OCI-LY7 (cell line): ENCODE data around the gene NBEA. TPM values are rescaled to one million over a fixed set of nuclear protein-coding genes. Genes with fewer than 3 reads are reported as not detected.

Source experiments
- BruUV-seq: library from RNA; stranded (reverse); fragments of 400-500 nt; replicated peaks from 2 replicates; lab custom pipeline; 2021; lab: Mats Ljungman, UMichigan
- CTCF ChIA-PET: fragments of 300-600 bp; sonication (Branson Sonifier 250); formaldehyde crosslinking; loops from one replicate; lab custom pipeline; 2022; ENCODE audit warnings: antibody characterized with exemption; ENCODE audit not compliant: unreplicated experiment; lab: Charles Lee
- POLR2A ChIA-PET: fragments of 300-600 bp; sonication (Branson Sonifier 250); formaldehyde crosslinking; loops from one replicate; lab custom pipeline; 2022; ENCODE audit warnings: antibody characterized with exemption; lab: Charles Lee
- DNase-seq: peaks from one replicate; pipeline ENCODE4 v3.0.0-alpha.2; 2015; ENCODE audit warnings: low spot score
- H2AFZ ChIP-seq: fragments of 200-600 bp; sonication (generic), shearing (Covaris generic); 2 replicates; pipeline ENCODE4 v1.6.1; 2014; ENCODE audit warnings: mild to moderate bottlenecking, antibody characterized with exemption, low read length, moderate library complexity
- H3K27ac ChIP-seq: fragments of 200-600 bp; sonication (generic); 2 replicates; pipeline ENCODE4 v1.5.1; 2014; ENCODE audit warnings: mixed run types, low read depth, mild to moderate bottlenecking, moderate library complexity, low read length, inconsistent platforms; ENCODE audit not compliant: poor library complexity, severe bottlenecking
- H3K36me3 ChIP-seq: fragments of 200-600 bp; sonication (generic); 2 replicates; pipeline ENCODE4 v1.6.1; 2014; ENCODE audit warnings: mild to moderate bottlenecking, antibody characterized with exemption, low read length, moderate library complexity, mixed read lengths; ENCODE audit not compliant: insufficient read depth
- H3K4me1 ChIP-seq: fragments of 200-600 bp; sonication (generic); 2 replicates; pipeline ENCODE4 v1.5.1; 2014; ENCODE audit warnings: mild to moderate bottlenecking, low read length; ENCODE audit not compliant: insufficient read depth, poor library complexity, severe bottlenecking
- H3K4me2 ChIP-seq: fragments of 200-600 bp; sonication (generic); 2 replicates; pipeline ENCODE4 v1.6.1; 2014; ENCODE audit warnings: mild to moderate bottlenecking, low read length
- H3K4me3 ChIP-seq: fragments of 200-600 bp; sonication (generic); 2 replicates; pipeline ENCODE4 v1.5.1; 2014; ENCODE audit warnings: mild to moderate bottlenecking, low read depth, low read length; ENCODE audit not compliant: poor library complexity, severe bottlenecking
- H3K79me2 ChIP-seq: fragments of 200-600 bp; sonication (generic); 2 replicates; pipeline ENCODE4 v1.6.1; 2016; ENCODE audit warnings: low read depth, mild to moderate bottlenecking, low read length, moderate library complexity, mixed read lengths; ENCODE audit not compliant: insufficient read depth
- H3K9me2 ChIP-seq: fragments of 200-600 bp; sonication (generic); 2 replicates; pipeline ENCODE4 v1.6.1; 2016; ENCODE audit warnings: mild to moderate bottlenecking, low read length, mixed read lengths; ENCODE audit not compliant: insufficient read depth
- H3K9me3 ChIP-seq: fragments of 200-600 bp; sonication (generic); 2 replicates; pipeline ENCODE4 v1.6.1; 2014; ENCODE audit warnings: mild to moderate bottlenecking, mixed run types, low read length, mixed read lengths
- H4K20me1 ChIP-seq: fragments of 200-600 bp; sonication (generic); 2 replicates; pipeline ENCODE4 v1.6.1; 2014; ENCODE audit warnings: mild to moderate bottlenecking, antibody characterized with exemption, low read length, moderate library complexity, mixed read lengths; ENCODE audit not compliant: insufficient read depth
- EZH2phosphoT487 ChIP-seq: fragments of 200-600 bp; sonication (generic); IDR thresholded peaks from 2 replicates; pipeline ENCODE4 v1.6.1; 2018; ENCODE audit warnings: low read depth, borderline replicate concordance, mild to moderate bottlenecking, mixed run types, antibody characterized with exemption, low read length, moderate library complexity, mixed read lengths
- intact Hi-C: fragments of 100-400 bp; cut with micrococcal nuclease; formaldehyde crosslinking; loops from one replicate; pipeline ENCODE4 v1.10.0; 2022; ENCODE audit not compliant: unreplicated experiment
- total RNA-seq, 2 experiments: library from RNA; depleted of rRNA in 1 of 2; stranded (reverse); fragments of >200 nt in 1 of 2; shearing (Covaris generic) in 1 of 2; gene quantifications; 2 replicates each; pipeline ENCODE4 v1.2.3, GENCODE V29; 2014 to 2022
- TF ChIP-seq, protein P1 (sequence below): fragments of 200-600 bp; sonication (generic); conservative IDR thresholded peaks from 2 replicates; pipeline ENCODE4 v1.5.1; 2014; ENCODE audit warnings: mild to moderate bottlenecking, antibody characterized with exemption, low read length, moderate library complexity, mixed read lengths

Gene NBEA
- total RNA-seq, 2 experiments from 2014 or later = 3.6 to 11.0 TPM

DNA sequence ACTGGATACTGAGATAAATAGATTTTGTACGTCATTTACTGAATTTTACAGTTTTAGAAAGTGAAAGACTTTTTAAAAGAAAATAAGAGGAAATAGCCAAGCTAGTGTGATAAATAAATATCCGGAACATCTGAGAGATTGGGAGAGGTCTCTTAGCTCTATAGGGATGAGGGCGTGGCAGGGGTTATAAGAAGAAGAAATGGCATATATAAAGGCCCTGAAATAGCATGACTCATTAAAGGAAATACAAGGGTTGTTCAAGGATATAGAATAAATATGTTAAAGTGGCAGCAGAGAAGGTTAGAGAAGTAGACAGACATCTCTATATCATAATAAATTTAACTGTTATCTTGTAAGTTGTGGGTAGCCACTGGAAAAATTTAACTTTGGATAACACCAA, 390.1 kb downstream of the NBEA start:
- no peaks in the 10 kb centered on the region for H3K9me3 ChIP-seq
- ChIA-PET CTCF (no interaction called here), POLR2A (no interaction called here)
- no peaks in the 10 kb centered on the region for H3K79me2 ChIP-seq
- no peak overlapping the region for H3K27ac ChIP-seq
- no peaks in the 10 kb centered on the region for H3K36me3 ChIP-seq
- BruUV-seq = no TSS peak
- H4K20me1 ChIP-seq = no peaks in the 10 kb centered on the region
- intact Hi-C loops = no loop called here
- DNase-seq = no peak
- no peak overlapping the region for H2AFZ ChIP-seq
- TF ChIP-seq, protein P1, sequence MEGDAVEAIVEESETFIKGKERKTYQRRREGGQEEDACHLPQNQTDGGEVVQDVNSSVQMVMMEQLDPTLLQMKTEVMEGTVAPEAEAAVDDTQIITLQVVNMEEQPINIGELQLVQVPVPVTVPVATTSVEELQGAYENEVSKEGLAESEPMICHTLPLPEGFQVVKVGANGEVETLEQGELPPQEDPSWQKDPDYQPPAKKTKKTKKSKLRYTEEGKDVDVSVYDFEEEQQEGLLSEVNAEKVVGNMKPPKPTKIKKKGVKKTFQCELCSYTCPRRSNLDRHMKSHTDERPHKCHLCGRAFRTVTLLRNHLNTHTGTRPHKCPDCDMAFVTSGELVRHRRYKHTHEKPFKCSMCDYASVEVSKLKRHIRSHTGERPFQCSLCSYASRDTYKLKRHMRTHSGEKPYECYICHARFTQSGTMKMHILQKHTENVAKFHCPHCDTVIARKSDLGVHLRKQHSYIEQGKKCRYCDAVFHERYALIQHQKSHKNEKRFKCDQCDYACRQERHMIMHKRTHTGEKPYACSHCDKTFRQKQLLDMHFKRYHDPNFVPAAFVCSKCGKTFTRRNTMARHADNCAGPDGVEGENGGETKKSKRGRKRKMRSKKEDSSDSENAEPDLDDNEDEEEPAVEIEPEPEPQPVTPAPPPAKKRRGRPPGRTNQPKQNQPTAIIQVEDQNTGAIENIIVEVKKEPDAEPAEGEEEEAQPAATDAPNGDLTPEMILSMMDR = no peak
- TF ChIP-seq EZH2phosphoT487 = no peak
- no peak overlapping the region for H3K4me2 ChIP-seq
- no peaks in the 10 kb centered on the region for H3K4me1 ChIP-seq
- no peak overlapping the region for H3K4me3 ChIP-seq
- no peaks in the 10 kb centered on the region for H3K9me2 ChIP-seq

DNA sequence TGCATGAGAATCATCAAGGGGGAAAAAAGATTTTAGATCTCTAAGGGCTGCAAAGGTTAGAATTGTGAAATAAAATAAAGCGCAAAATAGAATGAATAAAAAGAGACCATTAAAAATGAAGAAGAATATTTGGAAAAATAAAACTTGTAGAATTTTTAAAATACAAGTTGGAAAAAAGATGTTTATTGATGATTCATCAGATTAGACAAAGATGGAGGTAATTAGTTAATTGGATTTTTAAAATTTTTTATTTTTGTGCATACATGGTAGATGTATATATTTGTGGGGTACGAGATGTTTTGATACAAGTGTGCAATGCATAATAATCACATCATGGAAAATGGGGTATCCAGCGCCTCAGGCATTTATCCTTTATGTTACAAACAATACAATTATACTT, 391.1 kb downstream of the NBEA start:
- Histone ChIP-seq H2AFZ (no peak overlapping the region), H3K9me3 (no peaks in the 10 kb centered on the region), H4K20me1 (no peaks in the 10 kb centered on the region), H3K4me1 (no peaks in the 10 kb centered on the region), H3K9me2 (no peaks in the 10 kb centered on the region), H3K4me2 (no peak overlapping the region), H3K4me3 (no peak overlapping the region), H3K36me3 (no peaks in the 10 kb centered on the region), H3K79me2 (no peaks in the 10 kb centered on the region), H3K27ac (no peak overlapping the region)
- ChIA-PET POLR2A (no interaction called here), CTCF (no interaction called here)
- no peak for TF ChIP-seq EZH2phosphoT487
- TF ChIP-seq, protein P1 = no peak
- intact Hi-C loops = no loop called here
- no peak for DNase-seq
- BruUV-seq = no TSS peak

DNA sequence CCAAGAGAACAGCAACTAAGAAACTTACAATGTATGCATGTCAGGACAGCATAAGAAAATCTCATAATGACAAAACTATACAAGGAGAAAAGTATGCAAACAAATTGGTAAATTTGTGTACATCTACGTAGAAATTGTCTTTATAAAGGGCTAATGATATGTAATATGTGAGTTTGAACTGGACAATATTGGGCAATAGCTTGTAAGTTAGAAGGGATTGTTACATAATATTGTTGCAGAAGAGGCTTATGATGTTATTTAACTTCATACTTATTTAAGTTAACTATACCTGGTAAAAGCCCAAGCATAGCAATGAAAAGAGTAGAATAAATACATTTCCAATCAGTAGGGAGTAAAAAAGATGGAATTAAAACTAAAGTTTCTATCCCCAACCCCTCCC, 400.4 kb downstream of the NBEA start:
- ChIA-PET CTCF (no interaction called here), POLR2A (no interaction called here)
- Histone ChIP-seq H4K20me1 (no peaks in the 10 kb centered on the region), H2AFZ (no peak overlapping the region), H3K4me1 (no peaks in the 10 kb centered on the region), H3K4me2 (no peak overlapping the region), H3K27ac (no peak overlapping the region), H3K9me3 (no peaks in the 10 kb centered on the region), H3K36me3 (no peaks in the 10 kb centered on the region), H3K9me2 (no peaks in the 10 kb centered on the region), H3K4me3 (no peak overlapping the region), H3K79me2 (no peaks in the 10 kb centered on the region)
- TF ChIP-seq, protein P1 = no peak
- no peak for TF ChIP-seq EZH2phosphoT487
- BruUV-seq = no TSS peak
- no peak for DNase-seq
- intact Hi-C loops = no loop called here
